ENCODE results near the gene MLH3. TPM values are rescaled to one million over a fixed set of nuclear protein-coding genes. Genes with fewer than 3 reads are reported as not detected.
"Not testable (repeated sequence)": the region's sequence is repeated elsewhere in the genome, so short reads cannot be mapped to it uniquely, and the experiment has no call there.

The MLH3 gene
- total RNA-seq, 1 donor from 2014 or later: 47.0 TPM

DNA sequence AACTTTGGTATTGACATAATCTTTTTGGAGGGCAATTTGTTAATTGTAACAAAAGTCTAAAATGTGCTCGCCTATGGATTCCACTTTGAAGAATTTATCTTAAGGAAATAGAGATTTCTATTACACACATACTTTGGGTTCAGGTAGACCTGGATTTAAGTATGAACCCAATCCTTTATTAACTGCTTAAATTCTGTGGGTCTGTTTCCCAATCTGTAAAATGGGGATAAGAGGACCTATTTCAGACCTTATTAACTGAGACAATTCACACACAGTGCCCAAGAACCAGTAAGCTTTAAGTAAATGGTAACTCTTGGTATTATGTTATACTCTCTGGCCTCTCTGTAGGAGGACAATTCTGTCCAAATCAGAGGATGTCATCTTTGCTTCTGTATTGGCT lies 49.4 kb downstream of the MLH3 start:
- TF ChIP-seq, protein P1, sequence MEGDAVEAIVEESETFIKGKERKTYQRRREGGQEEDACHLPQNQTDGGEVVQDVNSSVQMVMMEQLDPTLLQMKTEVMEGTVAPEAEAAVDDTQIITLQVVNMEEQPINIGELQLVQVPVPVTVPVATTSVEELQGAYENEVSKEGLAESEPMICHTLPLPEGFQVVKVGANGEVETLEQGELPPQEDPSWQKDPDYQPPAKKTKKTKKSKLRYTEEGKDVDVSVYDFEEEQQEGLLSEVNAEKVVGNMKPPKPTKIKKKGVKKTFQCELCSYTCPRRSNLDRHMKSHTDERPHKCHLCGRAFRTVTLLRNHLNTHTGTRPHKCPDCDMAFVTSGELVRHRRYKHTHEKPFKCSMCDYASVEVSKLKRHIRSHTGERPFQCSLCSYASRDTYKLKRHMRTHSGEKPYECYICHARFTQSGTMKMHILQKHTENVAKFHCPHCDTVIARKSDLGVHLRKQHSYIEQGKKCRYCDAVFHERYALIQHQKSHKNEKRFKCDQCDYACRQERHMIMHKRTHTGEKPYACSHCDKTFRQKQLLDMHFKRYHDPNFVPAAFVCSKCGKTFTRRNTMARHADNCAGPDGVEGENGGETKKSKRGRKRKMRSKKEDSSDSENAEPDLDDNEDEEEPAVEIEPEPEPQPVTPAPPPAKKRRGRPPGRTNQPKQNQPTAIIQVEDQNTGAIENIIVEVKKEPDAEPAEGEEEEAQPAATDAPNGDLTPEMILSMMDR (IDR thresholded peaks at IDR 0.05; ENCODE audit: unreplicated experiment): no peak
- Mint-ChIP-seq H3K27ac (peak overlapping the region; percentile 98), H3K4me1 (peaks cover 22% of the 10 kb centered on the region), H3K9me3 (peaks cover 5% of the 10 kb centered on the region), H3K27me3 (ENCODE audit: low read depth) (no peaks in the 10 kb centered on the region), H3K4me3 (peak overlapping the region; percentile 99), H3K36me3 (peaks cover 19% of the 10 kb centered on the region)
- DNase-seq (ENCODE audit: low spot score in 2 of 2, unreplicated experiment in 2 of 2): no peak

DNA sequence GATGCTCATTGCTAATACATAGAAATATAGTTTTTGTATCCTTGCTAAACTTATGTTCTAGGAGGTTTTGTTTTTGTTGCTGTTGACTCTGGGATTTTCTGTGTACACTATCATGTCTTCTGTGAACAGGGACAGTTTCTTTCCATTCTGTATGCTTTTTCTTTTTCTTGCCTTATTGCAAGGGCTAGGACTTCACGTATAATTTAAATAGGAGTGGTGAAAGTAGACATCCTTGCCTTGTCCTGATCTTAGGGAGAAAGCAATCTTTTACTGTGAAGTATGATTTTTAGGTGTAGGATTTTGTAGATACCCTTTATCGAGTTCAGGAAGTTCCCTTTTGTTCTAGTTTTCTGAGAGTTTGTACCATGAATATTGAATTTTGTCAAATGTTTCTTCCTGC lies 50.0 kb downstream of the MLH3 start:
- H3K27ac Mint-ChIP-seq: no peak overlapping the region
- H3K27me3 Mint-ChIP-seq (ENCODE audit: low read depth): no peaks in the 10 kb centered on the region
- peaks cover 13% of the 10 kb centered on the region for H3K36me3 Mint-ChIP-seq
- DNase-seq (ENCODE audit: low spot score in 2 of 2, unreplicated experiment in 2 of 2): no peak
- H3K4me1 Mint-ChIP-seq: peaks cover 22% of the 10 kb centered on the region
- H3K9me3 Mint-ChIP-seq: peaks cover 5% of the 10 kb centered on the region
- no peak overlapping the region for H3K4me3 Mint-ChIP-seq
- TF ChIP-seq, protein P1 (IDR thresholded peaks at IDR 0.05; ENCODE audit: unreplicated experiment): no peak

DNA sequence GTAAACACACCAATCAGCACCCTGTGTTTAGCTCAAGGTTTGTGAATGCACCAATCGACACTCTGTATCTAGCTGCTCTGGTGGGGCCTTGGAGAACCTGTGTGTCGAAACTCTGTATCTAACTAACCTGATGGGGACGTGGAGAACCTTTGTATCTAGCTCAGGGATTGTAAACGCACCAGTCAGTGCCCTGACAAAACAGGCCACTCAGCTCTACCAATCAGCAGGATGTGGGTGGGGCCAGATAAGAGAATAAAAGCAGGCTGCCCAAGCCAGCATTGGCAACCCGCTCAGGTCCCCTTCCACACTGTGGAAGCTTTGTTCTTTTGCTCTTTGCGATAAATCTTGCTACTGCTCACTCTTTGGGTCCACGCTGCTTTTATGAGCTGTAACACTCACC lies 55.5 kb downstream of the MLH3 start:
- H3K9me3 Mint-ChIP-seq; H3K27ac Mint-ChIP-seq; H3K4me1 Mint-ChIP-seq; H3K36me3 Mint-ChIP-seq; H3K4me3 Mint-ChIP-seq; H3K27me3 Mint-ChIP-seq (ENCODE audit: low read depth); DNase-seq (ENCODE audit: low spot score in 2 of 2, unreplicated experiment in 2 of 2): not testable (repeated sequence)

DNA sequence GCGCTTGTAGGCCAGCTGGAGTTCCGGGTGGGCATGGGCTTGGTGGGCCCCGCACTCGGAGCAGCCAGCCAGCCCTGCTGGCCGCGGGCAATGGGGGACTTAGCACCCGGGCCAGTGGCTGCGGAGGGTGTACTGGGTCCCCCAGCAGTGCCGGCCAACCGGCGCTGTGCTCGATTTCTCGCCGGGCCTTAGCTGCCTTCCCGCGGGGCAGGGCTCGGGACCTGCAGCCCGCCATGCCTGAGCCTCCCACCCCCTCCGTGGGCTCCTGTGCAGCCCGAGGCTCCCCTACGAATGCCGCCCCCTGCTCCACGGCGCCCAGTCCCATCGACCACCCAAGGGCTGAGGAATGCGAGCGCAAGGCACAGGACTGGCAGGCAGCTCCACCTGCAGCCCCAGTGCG lies 57.1 kb downstream of the MLH3 start:
- H3K27me3 Mint-ChIP-seq (ENCODE audit: low read depth); H3K4me1 Mint-ChIP-seq; H3K27ac Mint-ChIP-seq; H3K4me3 Mint-ChIP-seq; DNase-seq (ENCODE audit: low spot score in 2 of 2, unreplicated experiment in 2 of 2); H3K36me3 Mint-ChIP-seq; H3K9me3 Mint-ChIP-seq: not testable (repeated sequence)

DNA sequence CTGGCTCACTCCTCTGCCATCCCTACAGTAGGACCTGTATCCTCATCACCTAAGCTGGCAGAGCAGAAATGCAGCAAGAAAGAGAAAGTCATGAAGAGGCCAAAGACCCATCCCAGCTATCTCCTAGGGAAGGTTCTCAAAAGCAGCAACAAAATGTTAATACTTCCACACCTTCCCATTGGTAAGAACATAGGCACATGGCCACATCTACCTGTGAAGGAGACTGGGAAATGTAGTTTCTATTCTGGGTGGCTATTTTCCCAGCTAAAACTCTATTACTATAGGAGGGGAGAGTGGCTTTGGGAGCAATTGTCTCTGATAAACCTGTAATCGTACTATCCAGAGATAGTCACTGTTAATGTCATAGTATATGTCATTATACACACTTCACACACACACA lies 62.3 kb downstream of the MLH3 start:
- no peak overlapping the region for H3K27ac Mint-ChIP-seq
- no peak for DNase-seq (ENCODE audit: low spot score in 2 of 2, unreplicated experiment in 2 of 2)
- H3K9me3 Mint-ChIP-seq: no peaks in the 10 kb centered on the region
- H3K36me3 Mint-ChIP-seq: no peaks in the 10 kb centered on the region
- H3K4me3 Mint-ChIP-seq: no peak overlapping the region
- TF ChIP-seq, protein P1 (IDR thresholded peaks at IDR 0.05; ENCODE audit: unreplicated experiment): no peak
- no peaks in the 10 kb centered on the region for H3K27me3 Mint-ChIP-seq (ENCODE audit: low read depth)
- peaks cover 2% of the 10 kb centered on the region for H3K4me1 Mint-ChIP-seq

DNA sequence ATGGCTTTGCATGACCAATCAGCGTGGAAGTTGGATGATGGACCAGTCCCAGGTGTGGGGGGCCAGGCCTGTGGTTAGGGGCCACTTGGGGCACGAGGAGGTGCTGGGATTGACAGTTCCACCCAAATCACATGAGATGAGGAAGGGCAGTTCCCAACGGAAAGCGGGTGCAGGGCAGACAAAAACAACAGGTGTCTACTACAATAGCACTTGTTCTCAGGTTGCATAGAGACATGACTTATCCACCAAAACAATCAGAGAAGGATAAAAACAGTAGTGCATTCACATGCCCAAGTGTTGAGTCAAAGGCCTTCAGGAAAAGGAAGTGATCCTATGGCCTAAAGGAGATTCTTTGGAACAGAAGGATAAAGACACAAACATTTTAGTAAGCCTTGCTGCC lies 63.1 kb downstream of the MLH3 start:
- no peaks in the 10 kb centered on the region for H3K27me3 Mint-ChIP-seq (ENCODE audit: low read depth)
- H3K4me3 Mint-ChIP-seq: no peak overlapping the region
- no peaks in the 10 kb centered on the region for H3K36me3 Mint-ChIP-seq
- H3K27ac Mint-ChIP-seq: no peak overlapping the region
- H3K4me1 Mint-ChIP-seq: peaks cover 2% of the 10 kb centered on the region
- DNase-seq (ENCODE audit: low spot score in 2 of 2, unreplicated experiment in 2 of 2): no peak
- TF ChIP-seq, protein P1 (IDR thresholded peaks at IDR 0.05; ENCODE audit: unreplicated experiment): no peak
- no peaks in the 10 kb centered on the region for H3K9me3 Mint-ChIP-seq

DNA sequence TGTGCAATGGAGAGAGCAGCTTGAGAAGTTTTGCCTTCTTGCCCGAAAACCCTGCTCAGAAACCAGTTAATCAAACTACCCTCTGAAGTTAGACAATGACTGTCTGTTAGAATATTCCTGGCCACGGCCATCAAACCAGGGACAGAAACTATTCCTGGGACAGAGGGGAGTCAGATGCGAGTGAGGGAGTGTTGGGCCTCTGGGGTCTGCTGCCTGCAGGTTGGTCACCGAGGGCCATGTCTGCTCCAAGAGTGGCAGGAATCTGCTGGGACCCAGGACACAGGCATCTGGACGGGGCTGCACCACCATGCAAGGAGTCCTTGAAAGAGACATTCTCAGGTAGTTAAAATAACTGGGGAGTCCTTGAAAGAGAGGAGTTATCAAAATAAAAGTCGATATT lies 65.5 kb downstream of the MLH3 start:
- no peak for DNase-seq (ENCODE audit: low spot score in 2 of 2, unreplicated experiment in 2 of 2)
- no peaks in the 10 kb centered on the region for H3K27me3 Mint-ChIP-seq (ENCODE audit: low read depth)
- H3K9me3 Mint-ChIP-seq: no peaks in the 10 kb centered on the region
- H3K36me3 Mint-ChIP-seq: no peaks in the 10 kb centered on the region
- no peak overlapping the region for H3K4me3 Mint-ChIP-seq
- TF ChIP-seq, protein P1 (IDR thresholded peaks at IDR 0.05; ENCODE audit: unreplicated experiment): no peak
- H3K27ac Mint-ChIP-seq: no peak overlapping the region
- peaks cover 12% of the 10 kb centered on the region for H3K4me1 Mint-ChIP-seq
